Kidney glomerular epithelial cell (primary cell): Measurements from ENCODE around the gene TNFAIP1.
"Not testable (repeated sequence)": the region's sequence is repeated elsewhere in the genome, so short reads cannot be mapped to it uniquely, and the experiment has no call there.

ENCODE experiments used
- DNase-seq: peaks from one replicate; lab custom pipeline; 2025; lab: John Stamatoyannopoulos, UW

TNFAIP1 gene

DNA sequence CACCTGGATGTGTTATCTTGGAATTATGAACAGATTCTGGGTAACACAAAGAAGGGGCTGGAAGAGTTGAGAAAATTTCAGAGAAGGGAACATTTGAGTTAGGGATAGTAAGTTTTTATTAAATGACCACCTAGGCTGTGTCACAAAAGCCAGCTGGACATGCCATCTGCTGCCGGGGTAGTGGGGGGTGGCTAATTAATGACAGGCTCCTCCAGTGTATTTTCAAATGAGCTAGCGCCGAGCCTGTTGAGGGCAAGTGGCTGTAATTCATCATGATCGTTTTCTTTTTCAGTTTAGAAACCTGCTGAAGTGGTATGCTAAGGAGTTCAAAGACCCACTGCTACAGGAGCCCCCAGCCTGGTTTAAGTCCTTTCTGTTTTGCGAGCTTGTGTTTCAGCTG is 10.3 kb upstream of the TNFAIP1 start:
- no peak for DNase-seq

- DNase-seq = no peak
Observed at GRCh38 chr17:28326114-28326513, 9.4 kb upstream of the TNFAIP1 start.

DNA sequence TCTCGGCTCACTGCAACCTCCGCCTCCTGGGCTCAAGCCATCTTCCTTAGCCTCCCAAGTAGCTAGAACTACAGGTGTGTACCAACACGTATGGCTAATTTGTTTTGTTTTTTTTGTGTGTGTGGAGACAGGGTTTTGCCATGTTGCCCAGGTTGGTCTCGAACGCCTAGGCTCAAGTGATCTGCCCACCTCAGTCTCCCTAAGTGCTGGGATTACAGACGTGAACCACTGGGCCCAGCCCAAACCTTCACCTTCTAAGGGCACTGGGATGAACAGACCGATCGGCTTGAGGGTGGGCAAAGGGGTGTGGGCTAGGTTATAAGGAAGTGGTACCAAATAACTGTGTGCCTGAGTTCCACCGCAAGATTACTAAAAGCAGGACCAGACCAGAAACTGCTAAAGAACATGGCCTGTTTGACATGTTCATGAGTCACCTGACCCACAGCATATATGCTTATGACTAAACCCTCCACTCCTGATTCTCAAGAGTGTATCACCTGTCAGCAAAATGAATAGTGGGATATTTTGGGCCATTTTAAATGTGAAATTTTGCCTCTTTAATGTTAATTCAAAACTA is 8.4 kb upstream of the TNFAIP1 start:
- no peak for DNase-seq

- DNase-seq = no peak
Observed at GRCh38 chr17:28327709-28328108, 7.9 kb upstream of the TNFAIP1 start.

DNA sequence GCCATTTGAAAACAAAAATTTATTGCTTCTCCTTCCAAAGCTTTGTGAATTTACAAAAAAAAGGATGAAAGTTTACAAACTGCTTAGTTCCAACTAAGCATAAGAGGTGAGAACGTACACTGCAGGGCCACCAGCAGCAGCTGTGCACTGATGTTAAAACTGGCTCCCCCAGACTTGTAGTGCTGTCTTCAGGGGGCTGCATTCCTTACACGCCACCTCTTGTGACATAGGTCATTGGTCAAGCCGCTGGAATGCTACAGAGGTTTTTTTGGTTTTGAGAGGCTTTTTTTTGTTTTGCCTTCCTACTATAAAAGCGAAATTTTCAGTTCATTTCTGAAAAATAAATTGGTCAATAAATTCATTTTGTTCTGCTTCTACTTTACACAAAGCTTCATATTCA is 7.2 kb upstream of the TNFAIP1 start:
- no peak for DNase-seq

GRCh38 chr17:28330671-28331070 is 4.9 kb upstream of the TNFAIP1 start:
- DNase-seq = no peak

DNA sequence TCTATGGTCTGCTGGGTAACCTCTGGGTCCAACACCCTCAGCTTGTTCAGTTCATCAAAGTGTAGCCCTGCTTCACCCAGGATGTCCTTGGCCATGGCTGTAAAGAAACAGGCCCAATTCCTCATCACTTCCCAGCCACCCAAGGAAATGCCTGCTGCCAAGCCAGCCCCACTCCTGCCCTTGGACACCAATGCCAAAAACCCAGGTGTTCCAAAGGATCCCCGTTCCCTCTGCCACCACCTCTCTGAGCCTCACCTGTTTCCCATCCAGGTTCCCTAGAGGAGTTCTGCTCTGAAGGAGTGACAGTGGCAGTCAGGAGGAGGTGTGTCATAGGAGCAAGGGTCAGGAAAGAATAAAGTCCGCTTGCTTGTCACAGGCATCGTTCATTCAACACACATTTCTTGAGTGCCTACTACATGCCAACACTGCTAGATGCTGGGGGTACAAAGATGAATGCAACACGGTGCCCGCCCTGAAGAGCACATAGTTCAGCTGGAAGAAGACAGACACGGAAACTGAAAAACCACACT is 3.6 kb upstream of the TNFAIP1 start:
- DNase-seq = no peak

GRCh38 chr17:28333083-28333746 is 2.3 kb upstream of the TNFAIP1 start:
- DNase-seq = no peak

DNA sequence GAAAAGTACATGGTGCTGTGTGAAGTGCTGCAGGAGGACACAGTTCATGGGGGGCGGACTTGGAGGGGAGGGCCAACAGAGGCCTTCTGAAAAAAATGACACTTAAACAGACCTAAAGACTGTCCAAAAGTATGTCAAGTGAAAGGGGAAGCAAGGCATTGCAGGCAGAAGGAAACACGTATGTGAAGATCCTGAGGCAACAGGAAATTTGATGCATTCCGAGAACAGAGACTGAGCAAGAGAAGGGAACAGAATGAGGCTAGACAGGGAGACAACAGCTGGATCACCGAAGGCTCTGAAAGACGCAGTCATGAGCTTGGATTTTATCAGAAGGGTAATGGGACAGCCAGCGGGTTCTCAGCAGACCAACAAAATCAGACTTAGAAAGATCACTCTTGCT is 1.4 kb upstream of the TNFAIP1 start:
- no peak for DNase-seq

- no peak for DNase-seq
Observed at GRCh38 chr17:28334666-28335200, 828 bp upstream of the TNFAIP1 start.

DNA sequence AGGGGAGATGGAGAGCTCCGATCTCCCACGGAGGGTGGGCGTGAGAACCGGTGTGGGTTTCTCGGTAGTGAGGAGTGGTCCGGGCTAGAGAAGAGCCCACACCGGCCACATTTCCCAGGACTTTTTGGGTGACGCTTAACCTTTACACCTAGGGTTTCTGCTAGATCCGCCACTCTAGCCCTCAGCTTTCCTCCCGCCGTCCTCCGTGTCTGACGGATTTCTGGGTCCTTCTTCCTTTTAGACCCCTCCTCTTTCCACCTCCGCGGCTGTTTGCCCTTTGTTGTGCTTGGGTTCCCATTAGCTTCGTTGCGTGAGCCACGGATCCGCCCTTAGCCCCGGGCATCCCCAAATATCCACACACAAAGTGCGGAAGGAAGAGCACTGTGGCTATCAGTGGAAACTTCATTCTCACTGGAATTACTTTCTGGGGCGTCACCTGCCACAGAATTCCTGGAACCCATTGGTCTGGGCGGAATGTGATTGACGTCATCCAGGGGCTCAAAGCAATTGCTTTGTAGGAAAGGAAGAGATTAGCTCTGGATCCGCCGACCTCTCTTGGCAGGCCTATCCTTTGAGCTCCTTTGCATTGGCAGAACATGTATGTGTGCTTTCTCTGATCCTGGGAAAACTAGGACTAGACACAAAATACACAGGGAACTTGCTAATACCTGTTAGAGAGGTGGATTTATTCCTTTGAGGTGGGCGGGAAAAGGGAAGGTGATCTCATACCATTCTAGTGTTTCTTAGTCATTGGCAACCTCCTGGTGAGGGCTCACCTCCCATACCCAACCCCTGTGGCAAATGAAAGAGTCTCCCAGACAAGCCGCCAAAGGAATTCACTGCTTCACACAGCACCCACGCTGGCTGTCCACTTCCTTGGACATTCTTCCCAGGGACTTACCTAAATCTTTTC is 654 bp downstream of the TNFAIP1 start:
- peak; percentile 92 for DNase-seq

GRCh38 chr17:28338056-28338768 is 2.7 kb downstream of the TNFAIP1 start:
- peak; percentile 35 for DNase-seq

DNA sequence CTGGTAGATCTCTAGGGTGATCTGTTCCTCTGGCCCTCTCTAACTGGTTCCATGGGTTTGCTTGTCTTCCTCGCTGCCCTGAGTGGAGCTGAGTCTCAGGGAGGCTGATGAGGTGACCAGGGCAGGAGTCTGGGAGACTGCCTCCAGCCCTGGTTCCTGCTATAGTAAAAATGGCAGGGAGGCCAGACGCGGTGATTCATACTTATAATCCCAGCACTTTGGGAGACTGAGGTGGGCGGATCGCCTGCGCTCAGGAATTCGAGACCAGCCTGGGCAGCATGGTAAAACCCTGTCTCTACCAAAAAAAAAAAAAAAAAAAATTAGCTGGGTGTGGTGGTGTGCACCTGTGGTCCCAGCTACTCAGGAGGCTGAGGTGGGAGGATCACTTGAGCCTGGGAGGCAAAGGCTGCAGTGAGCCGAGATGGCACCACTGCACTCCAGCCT is 3.2 kb downstream of the TNFAIP1 start:
- DNase-seq = not testable (repeated sequence)

- DNase-seq = no peak
Observed at GRCh38 chr17:28339431-28339830, 3.9 kb downstream of the TNFAIP1 start.

DNA sequence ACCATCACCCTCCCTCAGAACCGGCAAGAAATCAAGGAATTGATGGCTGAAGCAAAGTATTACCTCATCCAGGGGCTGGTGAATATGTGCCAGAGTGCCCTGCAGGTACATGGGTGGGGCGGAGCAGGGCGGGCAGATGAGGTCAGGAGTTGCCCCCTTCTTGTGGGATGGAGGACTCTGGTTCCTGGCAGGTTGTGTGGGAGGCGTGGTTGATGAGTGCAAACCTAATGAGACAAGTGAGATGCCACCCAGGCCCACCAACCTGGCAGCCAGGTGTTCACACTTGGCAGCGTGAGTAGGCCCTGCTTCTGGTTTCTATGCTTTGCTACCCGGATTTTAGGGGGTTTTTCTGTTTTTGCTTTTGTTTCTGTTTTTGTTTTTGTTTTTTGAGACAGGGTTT is 4.8 kb downstream of the TNFAIP1 start:
- DNase-seq = no peak

GRCh38 chr17:28341516-28341915 is 6.0 kb downstream of the TNFAIP1 start:
- DNase-seq = no peak

DNA sequence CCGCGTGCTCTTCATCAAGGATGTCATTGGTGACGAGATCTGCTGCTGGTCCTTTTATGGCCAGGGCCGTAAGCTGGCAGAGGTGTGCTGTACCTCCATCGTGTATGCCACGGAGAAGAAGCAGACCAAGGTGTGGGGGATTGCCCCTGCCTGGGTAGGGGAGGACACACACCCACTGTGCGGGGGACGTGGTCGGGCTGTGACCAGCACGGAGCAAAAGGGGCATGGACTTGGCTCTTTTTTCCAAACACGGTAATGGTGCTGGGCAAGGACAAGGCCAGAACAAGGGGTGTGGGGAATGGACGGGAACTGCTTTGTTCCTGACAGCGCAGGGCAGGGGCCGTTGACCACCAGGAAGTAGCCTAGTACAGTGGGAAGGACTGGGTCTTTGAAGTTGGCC is 6.8 kb downstream of the TNFAIP1 start:
- no peak for DNase-seq

GRCh38 chr17:28343491-28343932 is 8.0 kb downstream of the TNFAIP1 start:
- no peak for DNase-seq

- DNase-seq = no peak
Observed at GRCh38 chr17:28344011-28344410, 8.4 kb downstream of the TNFAIP1 start.

DNA sequence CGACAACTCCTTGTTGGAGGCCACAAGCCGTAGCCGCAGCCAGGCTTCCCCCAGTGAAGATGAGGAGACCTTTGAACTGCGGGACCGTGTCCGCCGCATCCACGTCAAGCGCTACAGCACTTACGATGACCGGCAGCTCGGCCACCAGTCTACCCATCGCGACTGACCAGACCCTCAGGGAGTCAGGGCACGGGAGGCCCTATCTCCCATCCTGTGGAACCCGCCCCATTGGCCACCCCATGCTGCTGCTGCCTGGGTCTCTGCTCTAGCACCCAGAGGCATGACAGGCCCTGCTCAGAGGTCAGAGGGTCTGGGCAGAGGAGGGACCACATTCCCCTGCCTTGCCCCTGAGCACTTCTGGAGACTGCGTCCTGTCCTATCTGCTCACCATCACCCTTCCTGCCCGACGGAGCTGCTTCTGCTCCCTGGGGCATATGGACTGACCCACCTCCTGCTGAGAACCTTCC is 8.9 kb downstream of the TNFAIP1 start:
- DNase-seq = no peak

DNA sequence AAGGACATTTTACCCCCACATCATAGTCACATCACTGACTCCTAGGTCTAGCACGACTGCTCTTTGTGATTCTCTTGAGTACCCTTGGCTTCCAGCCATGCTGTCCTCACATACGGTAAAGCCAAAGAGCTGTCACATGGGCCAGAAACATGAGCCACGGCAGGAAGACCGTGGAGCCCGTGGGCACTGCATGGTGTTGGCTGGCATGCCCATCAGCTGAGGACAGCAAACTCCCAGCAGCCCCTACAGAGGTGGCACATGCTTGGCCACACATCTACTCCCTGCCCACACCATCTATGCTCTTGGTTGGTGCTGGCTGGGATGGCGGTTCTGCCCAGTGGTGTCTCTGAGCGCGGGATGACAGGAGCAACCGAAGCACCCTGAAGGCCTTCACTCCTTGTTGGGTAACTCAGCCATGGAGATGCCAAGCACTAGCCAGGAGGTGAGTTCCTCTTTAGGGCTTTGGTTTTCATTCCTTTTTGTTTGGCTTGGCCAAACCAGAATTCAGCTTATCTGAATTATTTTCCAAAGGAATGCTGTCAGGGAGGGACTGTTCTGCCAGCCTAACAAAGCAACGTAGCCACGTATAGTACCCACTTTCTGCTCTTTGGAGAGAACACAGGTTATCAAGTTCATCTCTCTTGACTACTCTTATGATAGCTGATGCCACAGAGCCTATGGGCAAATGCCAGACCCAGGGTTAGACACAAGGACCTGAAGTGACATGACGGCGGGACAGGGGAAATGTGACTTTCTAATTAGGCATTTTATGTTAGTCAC is 10.0 kb downstream of the TNFAIP1 start:
- DNase-seq = no peak
